Lower leg skin (tissue), 4 donors: Measurements from ENCODE around the gene TRIM77. TPM values are rescaled to one million over a fixed set of nuclear protein-coding genes. Genes with fewer than 3 reads are reported as not detected.
"Not testable (repeated sequence)": the region's sequence is repeated elsewhere in the genome, so short reads cannot be mapped to it uniquely, and the experiment has no call there.

ENCODE experiments used
- DNase-seq, 2 donors: peaks; one replicate each; pipeline ENCODE4 v3.0.0-alpha.2; 2019; ENCODE audit warnings: low spot score in 2 of 2
- H3K4me3 ChIP-seq: fragments of 200-600 bp; sonication (generic); 2 replicates; pipeline ENCODE4 v1.5.1; 2017; ENCODE audit warnings: mild to moderate bottlenecking, low read depth; ENCODE audit not compliant: poor library complexity, severe bottlenecking
- CTCF ChIP-seq, 3 donors: fragments of 450-650 bp; IDR thresholded peaks; one replicate each; pipeline ENCODE4 v1.5.1; 2016; ENCODE audit warnings: antibody characterized with exemption in 3 of 3, mild to moderate bottlenecking in 3 of 3, moderate library complexity in 2 of 3
- POLR2A ChIP-seq, 2 donors: fragments of 450-650 bp; IDR thresholded peaks; one replicate each; pipeline ENCODE4 v1.6.1; 2016 to 2017; ENCODE audit warnings: antibody characterized with exemption in 2 of 2, mild to moderate bottlenecking in 1 of 2, moderate library complexity in 1 of 2
- WGBS, 2 donors: methylation state at CpG; one replicate each; pipeline ENCODE4 v1.1.5; 2018; 5-methylcytosine and 5-hydroxymethylcytosine counted together
- intact Hi-C: fragments of 100-400 bp; cut with DNase I; formaldehyde crosslinking; loops from one replicate; pipeline ENCODE4 v1.15.0; 2023; ENCODE audit warnings: low total_unique reads
- total RNA-seq, 4 donors: library from RNA; depleted of rRNA; stranded (reverse); fragments of >200 nt; gene quantifications; one replicate each; pipeline ENCODE4 v1.1.0, GENCODE V29; 2016

TRIM77 gene, protein sequence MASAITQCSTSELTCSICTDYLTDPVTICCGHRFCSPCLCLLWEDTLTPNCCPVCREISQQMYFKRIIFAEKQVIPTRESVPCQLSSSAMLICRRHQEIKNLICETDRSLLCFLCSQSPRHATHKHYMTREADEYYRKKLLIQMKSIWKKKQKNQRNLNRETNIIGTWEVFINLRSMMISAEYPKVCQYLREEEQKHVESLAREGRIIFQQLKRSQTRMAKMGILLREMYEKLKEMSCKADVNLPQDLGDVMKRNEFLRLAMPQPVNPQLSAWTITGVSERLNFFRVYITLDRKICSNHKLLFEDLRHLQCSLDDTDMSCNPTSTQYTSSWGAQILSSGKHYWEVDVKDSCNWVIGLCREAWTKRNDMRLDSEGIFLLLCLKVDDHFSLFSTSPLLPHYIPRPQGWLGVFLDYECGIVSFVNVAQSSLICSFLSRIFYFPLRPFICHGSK
- not detected for total RNA-seq

- 82 to 91% methylated on average over 2 of the region's 2 CpGs for WGBS, 2 donors
- peak within 1 kb of the TSS; percentile 9 for H3K4me3 ChIP-seq
- DNase-seq, intact Hi-C loops: not testable (repeated sequence)
Measured at GRCh38 chr11:89709999-89710398, at the start of gene TRIM77. Gene TRIM77, plus strand, starts transcription at chr11:89710299. Its CDS starts 0 bp downstream, at chr11:89710299.

GRCh38 chr11:89667001-89667400 is 43.1 kb upstream of the TRIM77 start:
- TF ChIP-seq CTCF (IDR thresholded peaks at IDR 0.05) (no peak), POLR2A (IDR thresholded peaks at IDR 0.05) (no peak)
- H3K4me3 ChIP-seq: no peak overlapping the region
- intact Hi-C loops: no loop called here
- WGBS, 2 donors: 75 to 79% methylated on average over 3 of the region's 3 CpGs
- DNase-seq: no peak

- intact Hi-C loops, DNase-seq, H3K4me3 ChIP-seq: not testable (repeated sequence)
- 77 to 85% methylated on average over 6 of the region's 6 CpGs for whole genome bisulfite sequencing, 2 donors
Measured at GRCh38 chr11:89668158-89668557, 41.9 kb upstream of the TRIM77 start.

DNA sequence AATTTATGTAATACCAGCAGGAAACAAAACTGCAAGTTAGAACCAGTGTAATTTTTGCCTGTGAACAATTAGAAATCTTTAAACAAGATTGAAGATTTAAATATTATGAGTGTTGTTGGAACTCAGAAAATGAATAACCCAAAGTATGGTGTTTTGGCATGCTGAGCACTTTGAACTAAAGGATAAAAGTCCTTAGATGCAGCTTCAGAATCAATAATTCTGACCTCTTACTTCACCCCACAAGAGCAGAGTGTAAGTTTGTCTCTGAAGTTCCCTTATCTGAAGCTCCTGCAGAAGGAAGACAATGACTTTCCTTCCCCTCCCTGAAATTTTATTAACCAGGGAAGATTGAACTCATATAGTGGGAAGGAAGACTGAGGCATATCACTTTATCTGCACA is 40.5 kb upstream of the TRIM77 start:
- H3K4me3 ChIP-seq, DNase-seq, intact Hi-C loops: not testable (repeated sequence)

- WGBS, 2 donors: 71 to 73% methylated on average over 4 of the region's 4 CpGs
- DNase-seq, H3K4me3 ChIP-seq, intact Hi-C loops: not testable (repeated sequence)
Measured at GRCh38 chr11:89669993-89670669, 40.0 kb upstream of the TRIM77 start.

- H3K4me3 ChIP-seq, intact Hi-C loops, DNase-seq: not testable (repeated sequence)
Measured at GRCh38 chr11:89672547-89672946, 37.6 kb upstream of the TRIM77 start.

GRCh38 chr11:89673380-89673779 is 36.7 kb upstream of the TRIM77 start:
- H3K4me3 ChIP-seq, intact Hi-C loops, DNase-seq: not testable (repeated sequence)
- WGBS, 2 donors: 38 to 48% methylated on average over 2 of the region's 2 CpGs

- intact Hi-C loops, DNase-seq, H3K4me3 ChIP-seq: not testable (repeated sequence)
- 39 to 49% methylated on average over 2 of the region's 2 CpGs for WGBS, 2 donors
Measured at GRCh38 chr11:89675383-89675782, 34.7 kb upstream of the TRIM77 start.

DNA sequence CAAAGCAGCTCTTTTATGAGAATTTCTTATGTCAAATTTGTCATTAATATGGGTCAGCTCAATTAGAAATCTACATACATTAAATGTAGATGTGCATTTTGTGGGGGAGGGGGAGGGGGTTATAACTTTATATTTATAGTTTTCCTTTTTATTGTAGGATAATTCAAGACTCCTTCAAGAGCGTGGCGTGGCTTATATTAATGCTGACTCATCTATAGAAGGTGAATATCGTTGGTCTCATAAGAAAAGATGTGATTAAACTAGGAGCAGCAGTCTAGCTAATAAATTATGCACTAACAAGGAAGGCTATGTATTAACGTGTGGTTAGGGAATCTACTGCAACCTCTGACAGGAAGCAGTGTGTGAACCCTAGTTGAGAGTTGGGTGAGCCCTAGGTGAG is 34.2 kb upstream of the TRIM77 start:
- WGBS, 2 donors: 37 to 43% methylated on average over 4 of the region's 4 CpGs
- intact Hi-C loops: not testable (repeated sequence)

DNA sequence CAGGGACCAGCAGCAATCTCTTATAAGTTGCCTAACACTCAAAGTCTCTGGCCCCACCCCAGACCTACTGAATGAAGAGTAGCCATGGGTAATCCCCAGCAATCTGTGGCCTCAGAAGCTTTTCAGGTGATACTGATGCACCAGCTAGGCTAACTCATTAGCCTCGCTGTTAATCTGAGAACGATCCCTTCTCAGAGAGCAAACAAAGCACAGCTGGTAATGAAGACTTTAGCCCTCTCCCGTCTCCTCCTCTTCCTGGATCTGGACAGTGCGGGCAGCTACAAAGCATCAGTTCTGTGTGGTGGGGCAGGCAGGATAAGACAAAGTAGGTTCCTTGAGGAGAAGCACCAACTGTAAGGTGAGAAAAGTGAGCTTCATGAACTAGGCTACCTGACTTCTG is 3.0 kb upstream of the TRIM77 start:
- DNase-seq, intact Hi-C loops, H3K4me3 ChIP-seq: not testable (repeated sequence)
- WGBS, 2 donors: 78 to 81% methylated on average over 4 of the region's 4 CpGs

More for the DNA sequence above, 34.2 kb upstream of the TRIM77 start:
- DNase-seq, H3K4me3 ChIP-seq: not testable (repeated sequence)

DNA sequence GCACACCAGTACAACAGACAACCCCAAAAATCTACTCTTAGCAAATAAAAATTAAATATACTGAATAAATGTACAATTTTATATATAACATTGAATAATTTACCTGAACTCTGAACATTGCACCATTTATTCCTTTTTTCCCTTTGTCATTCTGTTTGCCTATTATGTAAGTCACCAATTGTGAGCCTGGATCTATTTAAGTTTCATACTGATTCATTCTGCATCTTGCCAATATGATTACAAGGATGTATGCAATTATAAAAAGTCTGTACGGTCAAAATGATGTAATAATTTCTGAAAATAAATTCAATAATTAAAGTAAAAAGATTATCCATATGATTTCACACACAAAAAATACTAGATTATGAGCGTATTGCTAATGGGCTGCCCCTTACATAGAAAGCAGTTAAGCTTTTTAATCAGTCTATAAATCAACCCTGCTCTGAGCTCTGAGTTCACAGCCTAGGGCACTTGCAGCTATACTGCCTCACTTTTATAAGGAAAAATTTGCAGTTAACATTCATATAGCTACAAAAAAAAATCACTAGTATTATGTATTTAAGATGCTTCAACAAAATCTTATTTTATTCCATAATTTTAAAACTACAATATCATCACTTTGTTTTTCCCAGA is 14.9 kb downstream of the TRIM77 start:
- H3K4me3 ChIP-seq, intact Hi-C loops, DNase-seq: not testable (repeated sequence)
- 30 to 33% methylated on average over 2 of the region's 2 CpGs for WGBS, 2 donors

- DNase-seq, intact Hi-C loops, H3K4me3 ChIP-seq: not testable (repeated sequence)
- WGBS, 2 donors: 92 to 95% methylated on average over 23 of the region's 23 CpGs
Measured at GRCh38 chr11:89730215-89730614, 20.1 kb downstream of the TRIM77 start.
